OCI-LY7 (cell line): ENCODE results near the gene EPHB1. TPM values are rescaled to one million over a fixed set of nuclear protein-coding genes. Genes with fewer than 3 reads are reported as not detected.

Source experiments
- BruUV-seq: library from RNA; stranded (reverse); fragments of 400-500 nt; replicated peaks from 2 replicates; lab custom pipeline; 2021; lab: Mats Ljungman, UMichigan
- CTCF ChIA-PET: fragments of 300-600 bp; sonication (Branson Sonifier 250); formaldehyde crosslinking; loops from one replicate; lab custom pipeline; 2022; ENCODE audit warnings: antibody characterized with exemption; ENCODE audit not compliant: unreplicated experiment; lab: Charles Lee
- POLR2A ChIA-PET: fragments of 300-600 bp; sonication (Branson Sonifier 250); formaldehyde crosslinking; loops from one replicate; lab custom pipeline; 2022; ENCODE audit warnings: antibody characterized with exemption; lab: Charles Lee
- DNase-seq: peaks from one replicate; pipeline ENCODE4 v3.0.0-alpha.2; 2015; ENCODE audit warnings: low spot score
- H2AFZ ChIP-seq: fragments of 200-600 bp; sonication (generic), shearing (Covaris generic); 2 replicates; pipeline ENCODE4 v1.6.1; 2014; ENCODE audit warnings: mild to moderate bottlenecking, antibody characterized with exemption, low read length, moderate library complexity
- H3K27ac ChIP-seq: fragments of 200-600 bp; sonication (generic); 2 replicates; pipeline ENCODE4 v1.5.1; 2014; ENCODE audit warnings: mixed run types, low read depth, mild to moderate bottlenecking, moderate library complexity, low read length, inconsistent platforms; ENCODE audit not compliant: poor library complexity, severe bottlenecking
- H3K36me3 ChIP-seq: fragments of 200-600 bp; sonication (generic); 2 replicates; pipeline ENCODE4 v1.6.1; 2014; ENCODE audit warnings: mild to moderate bottlenecking, antibody characterized with exemption, low read length, moderate library complexity, mixed read lengths; ENCODE audit not compliant: insufficient read depth
- H3K4me1 ChIP-seq: fragments of 200-600 bp; sonication (generic); 2 replicates; pipeline ENCODE4 v1.5.1; 2014; ENCODE audit warnings: mild to moderate bottlenecking, low read length; ENCODE audit not compliant: insufficient read depth, poor library complexity, severe bottlenecking
- H3K4me2 ChIP-seq: fragments of 200-600 bp; sonication (generic); 2 replicates; pipeline ENCODE4 v1.6.1; 2014; ENCODE audit warnings: mild to moderate bottlenecking, low read length
- H3K4me3 ChIP-seq: fragments of 200-600 bp; sonication (generic); 2 replicates; pipeline ENCODE4 v1.5.1; 2014; ENCODE audit warnings: mild to moderate bottlenecking, low read depth, low read length; ENCODE audit not compliant: poor library complexity, severe bottlenecking
- H3K79me2 ChIP-seq: fragments of 200-600 bp; sonication (generic); 2 replicates; pipeline ENCODE4 v1.6.1; 2016; ENCODE audit warnings: low read depth, mild to moderate bottlenecking, low read length, moderate library complexity, mixed read lengths; ENCODE audit not compliant: insufficient read depth
- H3K9me2 ChIP-seq: fragments of 200-600 bp; sonication (generic); 2 replicates; pipeline ENCODE4 v1.6.1; 2016; ENCODE audit warnings: mild to moderate bottlenecking, low read length, mixed read lengths; ENCODE audit not compliant: insufficient read depth
- H3K9me3 ChIP-seq: fragments of 200-600 bp; sonication (generic); 2 replicates; pipeline ENCODE4 v1.6.1; 2014; ENCODE audit warnings: mild to moderate bottlenecking, mixed run types, low read length, mixed read lengths
- H4K20me1 ChIP-seq: fragments of 200-600 bp; sonication (generic); 2 replicates; pipeline ENCODE4 v1.6.1; 2014; ENCODE audit warnings: mild to moderate bottlenecking, antibody characterized with exemption, low read length, moderate library complexity, mixed read lengths; ENCODE audit not compliant: insufficient read depth
- EZH2phosphoT487 ChIP-seq: fragments of 200-600 bp; sonication (generic); IDR thresholded peaks from 2 replicates; pipeline ENCODE4 v1.6.1; 2018; ENCODE audit warnings: low read depth, borderline replicate concordance, mild to moderate bottlenecking, mixed run types, antibody characterized with exemption, low read length, moderate library complexity, mixed read lengths
- intact Hi-C: fragments of 100-400 bp; cut with micrococcal nuclease; formaldehyde crosslinking; loops from one replicate; pipeline ENCODE4 v1.10.0; 2022; ENCODE audit not compliant: unreplicated experiment
- total RNA-seq, 2 experiments: library from RNA; depleted of rRNA in 1 of 2; stranded (reverse); fragments of >200 nt in 1 of 2; shearing (Covaris generic) in 1 of 2; gene quantifications; 2 replicates each; pipeline ENCODE4 v1.2.3, GENCODE V29; 2014 to 2022
- TF ChIP-seq, protein P1 (sequence below): fragments of 200-600 bp; sonication (generic); conservative IDR thresholded peaks from 2 replicates; pipeline ENCODE4 v1.5.1; 2014; ENCODE audit warnings: mild to moderate bottlenecking, antibody characterized with exemption, low read length, moderate library complexity, mixed read lengths

Gene EPHB1
- total RNA-seq, 2 experiments from 2014 or later: 0.54 to 1.3 TPM

DNA sequence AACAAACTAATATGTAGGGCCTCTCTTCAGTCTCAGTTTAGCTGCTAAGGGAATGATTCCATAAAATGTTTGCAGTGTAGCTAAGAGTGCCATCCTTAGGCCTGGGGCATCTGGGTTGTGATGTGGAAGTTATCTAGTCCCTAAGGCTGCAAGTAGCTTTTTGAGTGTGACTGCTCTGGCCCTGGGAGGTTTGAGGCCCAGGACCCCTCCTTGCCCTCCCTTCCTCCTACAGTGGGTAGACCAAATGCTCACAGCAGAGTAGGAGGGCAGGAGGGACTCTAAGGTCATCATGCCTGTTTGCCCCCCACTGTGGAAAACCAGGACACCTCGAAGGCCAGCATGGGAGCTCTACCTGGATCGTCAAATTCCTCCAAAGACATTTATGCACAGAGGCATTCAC lies 115.0 kb downstream of the EPHB1 start:
- ChIA-PET POLR2A (no interaction called here), CTCF (no interaction called here)
- H3K79me2 ChIP-seq: no peaks in the 10 kb centered on the region

DNA sequence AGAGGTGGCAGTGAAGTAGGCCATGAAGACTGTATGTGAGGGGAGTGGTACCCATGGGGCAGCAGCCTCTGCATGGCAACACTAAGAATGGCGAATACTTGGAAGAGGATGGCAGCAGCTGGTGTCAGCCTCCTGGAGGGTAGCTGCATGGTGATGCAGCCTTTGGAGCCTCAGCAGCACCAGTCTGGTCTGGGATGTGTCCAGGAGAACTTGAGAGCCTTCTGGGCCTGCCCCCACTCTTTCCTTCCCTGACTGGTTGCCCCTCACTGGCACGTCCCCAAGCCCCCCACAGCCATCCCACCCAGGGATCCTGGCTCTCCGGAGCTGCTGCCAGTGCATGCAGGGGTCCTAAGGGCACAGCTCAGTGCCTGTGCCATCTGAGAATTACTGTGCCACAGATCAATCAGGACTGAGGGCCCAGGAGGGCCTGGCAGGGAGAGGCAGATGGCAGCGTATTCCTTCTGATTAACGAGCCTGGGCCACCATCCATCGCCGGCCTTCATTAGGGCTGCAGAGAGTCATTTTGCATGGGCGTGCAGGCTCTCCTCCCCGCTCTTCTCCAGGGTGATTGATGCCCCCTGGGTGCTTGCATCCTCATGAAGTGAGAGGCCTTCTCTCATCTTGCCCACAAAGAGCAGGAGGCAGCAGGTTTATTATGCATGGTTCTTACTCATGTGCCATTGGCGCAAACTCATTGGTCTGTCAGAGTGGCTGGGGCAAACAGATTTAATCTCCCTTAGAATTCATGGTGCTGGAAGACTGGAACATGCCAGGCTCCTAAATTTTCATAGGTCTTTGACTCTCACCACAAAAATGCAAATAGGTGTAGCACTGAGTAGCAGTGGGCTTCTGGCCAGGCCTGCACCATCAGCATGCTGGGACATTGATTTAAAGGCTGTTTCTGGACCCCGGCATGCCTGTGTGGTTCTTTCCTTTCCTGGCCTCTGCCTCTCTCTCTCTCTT lies 116.8 kb downstream of the EPHB1 start:
- no peak overlapping the region for H3K27ac ChIP-seq
- H3K4me1 ChIP-seq: no peaks in the 10 kb centered on the region
- H3K36me3 ChIP-seq: no peaks in the 10 kb centered on the region
- TF ChIP-seq EZH2phosphoT487: no peak
- TF ChIP-seq, protein P1, sequence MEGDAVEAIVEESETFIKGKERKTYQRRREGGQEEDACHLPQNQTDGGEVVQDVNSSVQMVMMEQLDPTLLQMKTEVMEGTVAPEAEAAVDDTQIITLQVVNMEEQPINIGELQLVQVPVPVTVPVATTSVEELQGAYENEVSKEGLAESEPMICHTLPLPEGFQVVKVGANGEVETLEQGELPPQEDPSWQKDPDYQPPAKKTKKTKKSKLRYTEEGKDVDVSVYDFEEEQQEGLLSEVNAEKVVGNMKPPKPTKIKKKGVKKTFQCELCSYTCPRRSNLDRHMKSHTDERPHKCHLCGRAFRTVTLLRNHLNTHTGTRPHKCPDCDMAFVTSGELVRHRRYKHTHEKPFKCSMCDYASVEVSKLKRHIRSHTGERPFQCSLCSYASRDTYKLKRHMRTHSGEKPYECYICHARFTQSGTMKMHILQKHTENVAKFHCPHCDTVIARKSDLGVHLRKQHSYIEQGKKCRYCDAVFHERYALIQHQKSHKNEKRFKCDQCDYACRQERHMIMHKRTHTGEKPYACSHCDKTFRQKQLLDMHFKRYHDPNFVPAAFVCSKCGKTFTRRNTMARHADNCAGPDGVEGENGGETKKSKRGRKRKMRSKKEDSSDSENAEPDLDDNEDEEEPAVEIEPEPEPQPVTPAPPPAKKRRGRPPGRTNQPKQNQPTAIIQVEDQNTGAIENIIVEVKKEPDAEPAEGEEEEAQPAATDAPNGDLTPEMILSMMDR: no peak
- no peaks in the 10 kb centered on the region for H3K9me3 ChIP-seq
- no peaks in the 10 kb centered on the region for H4K20me1 ChIP-seq
- H3K9me2 ChIP-seq: no peaks in the 10 kb centered on the region
- no peak overlapping the region for H2AFZ ChIP-seq
- no peaks in the 10 kb centered on the region for H3K79me2 ChIP-seq
- H3K4me2 ChIP-seq: no peak overlapping the region
- BruUV-seq: no TSS peak
- intact Hi-C loops: no loop called here
- CTCF ChIA-PET: no interaction called here
- DNase-seq: no peak
- no peak overlapping the region for H3K4me3 ChIP-seq
- POLR2A ChIA-PET: no interaction called here

More for the DNA sequence above, 115.0 kb downstream of the EPHB1 start:
- H4K20me1 ChIP-seq: no peaks in the 10 kb centered on the region
- H3K27ac ChIP-seq: no peak overlapping the region
- H3K4me3 ChIP-seq: no peak overlapping the region
- H3K4me2 ChIP-seq: no peak overlapping the region
- intact Hi-C loops: no loop called here
- no peak for DNase-seq
- H3K36me3 ChIP-seq: no peaks in the 10 kb centered on the region
- no TSS peak for BruUV-seq
- no peak overlapping the region for H2AFZ ChIP-seq
- TF ChIP-seq, protein P1: no peak
- TF ChIP-seq EZH2phosphoT487: no peak
- H3K9me3 ChIP-seq: no peaks in the 10 kb centered on the region
- H3K4me1 ChIP-seq: no peaks in the 10 kb centered on the region
- no peaks in the 10 kb centered on the region for H3K9me2 ChIP-seq

DNA sequence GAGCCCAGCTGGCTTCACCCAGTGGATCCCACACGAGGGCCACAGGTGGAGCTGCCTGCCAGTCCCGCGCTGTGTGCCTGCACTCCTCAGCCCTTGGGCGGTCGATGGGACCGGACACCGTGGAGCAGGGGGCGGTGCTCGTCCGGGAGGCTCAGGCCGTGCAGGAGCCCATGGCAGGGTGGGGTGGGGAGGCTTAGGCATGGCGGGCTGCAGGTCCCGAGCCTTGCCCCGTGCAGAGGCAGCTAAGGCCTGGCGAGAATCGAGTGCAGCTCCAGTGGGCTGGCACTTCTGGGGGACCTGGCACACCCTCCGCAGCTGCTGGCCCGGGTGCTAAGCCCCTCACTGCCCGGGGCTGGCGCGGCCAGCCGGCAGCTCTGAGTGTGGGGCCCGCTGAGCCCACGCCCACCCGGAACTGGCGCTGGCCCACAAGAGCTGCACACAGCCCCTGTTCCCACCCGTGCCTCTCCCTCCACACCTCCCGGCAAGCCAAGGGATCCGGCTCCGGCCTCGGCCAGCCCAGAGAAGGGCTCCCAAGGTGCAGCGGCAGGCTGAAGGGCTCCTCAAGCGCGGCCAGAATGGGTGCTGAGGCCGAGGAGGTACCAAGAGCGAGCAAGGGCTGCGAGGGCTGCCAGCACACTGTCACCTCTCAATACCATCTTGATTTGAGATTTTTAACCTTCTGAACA lies 121.4 kb downstream of the EPHB1 start:
- no peaks in the 10 kb centered on the region for H3K79me2 ChIP-seq
- H3K9me3 ChIP-seq: no peaks in the 10 kb centered on the region
- ChIA-PET CTCF (no interaction called here), POLR2A (no interaction called here)
- H3K27ac ChIP-seq: no peak overlapping the region
- DNase-seq: no peak
- TF ChIP-seq, protein P1: no peak
- no peak for TF ChIP-seq EZH2phosphoT487
- no peak overlapping the region for H3K4me2 ChIP-seq
- intact Hi-C loops: no loop called here
- H4K20me1 ChIP-seq: no peaks in the 10 kb centered on the region
- no peak overlapping the region for H2AFZ ChIP-seq
- H3K4me1 ChIP-seq: no peaks in the 10 kb centered on the region
- no peaks in the 10 kb centered on the region for H3K36me3 ChIP-seq
- H3K4me3 ChIP-seq: no peak overlapping the region
- no TSS peak for BruUV-seq
- no peaks in the 10 kb centered on the region for H3K9me2 ChIP-seq
